HepG2 (cell line): ENCODE results near the gene RING1. TPM values are rescaled to one million over a fixed set of nuclear protein-coding genes. Genes with fewer than 3 reads are reported as not detected.

Source experiments
- AKAP8 ChIP-seq: sonication (generic); formaldehyde crosslinking; IDR thresholded peaks from 2 replicates; pipeline ENCODE4 v1.5.1; 2020; ENCODE audit warnings: mild to moderate bottlenecking, missing genetic modification reagents
- ARNTL ChIP-seq: sonication (generic); formaldehyde crosslinking; IDR thresholded peaks from 2 replicates; pipeline ENCODE4 v1.4.0; 2020; ENCODE audit warnings: mild to moderate bottlenecking, missing genetic modification reagents
- BCLAF1 ChIP-seq: fragments of 450-650 bp; IDR thresholded peaks from 2 replicates; pipeline ENCODE4 v1.6.1; 2017; ENCODE audit warnings: mild to moderate bottlenecking
- CTCF ChIP-seq: sonication (generic); formaldehyde crosslinking; IDR thresholded peaks from 2 replicates; pipeline ENCODE4 v1.5.0; 2020; ENCODE audit warnings: mild to moderate bottlenecking, missing genetic modification reagents, moderate library complexity
- HMG20A ChIP-seq: IDR thresholded peaks from 2 replicates; pipeline ENCODE4 v1.6.1; 2016; ENCODE audit warnings: borderline replicate concordance
- HMGA1 ChIP-seq: sonication (generic); formaldehyde crosslinking; conservative IDR thresholded peaks from 2 replicates; pipeline ENCODE4 v1.4.0; 2020; ENCODE audit warnings: missing genetic modification reagents
- KDM5B ChIP-seq: sonication (generic); formaldehyde crosslinking; IDR thresholded peaks from 2 replicates; pipeline ENCODE4 v1.4.0; 2020; ENCODE audit warnings: missing genetic modification reagents, mild to moderate bottlenecking, borderline replicate concordance
- MZF1 ChIP-seq: sonication (generic); formaldehyde crosslinking; IDR thresholded peaks from 2 replicates; pipeline ENCODE4 v1.8.1; 2023; ENCODE audit warnings: mild to moderate bottlenecking, missing genetic modification reagents, borderline replicate concordance
- PRDM10 ChIP-seq: sonication (generic); formaldehyde crosslinking; IDR thresholded peaks from 2 replicates; pipeline ENCODE4 v1.4.0; 2020; ENCODE audit warnings: low read depth, missing genetic modification reagents
- RAD51 ChIP-seq: fragments of 450-650 bp; IDR thresholded peaks from 2 replicates; pipeline ENCODE4 v1.6.1; 2016; ENCODE audit warnings: borderline replicate concordance
- RFX5 ChIP-seq: IDR thresholded peaks from 2 replicates; pipeline ENCODE4 v1.6.1; 2011; ENCODE audit warnings: low read depth, low read length, improper control_type of control experiment
- RFXAP ChIP-seq: sonication (generic); formaldehyde crosslinking; IDR thresholded peaks from 2 replicates; pipeline ENCODE4 v1.4.0; 2020; ENCODE audit warnings: missing genetic modification reagents, borderline replicate concordance
- SP2 ChIP-seq: sonication (generic); formaldehyde crosslinking; IDR thresholded peaks from 2 replicates; pipeline ENCODE4 v1.5.1; 2020; ENCODE audit warnings: mild to moderate bottlenecking, missing genetic modification reagents
- TBX2 ChIP-seq: sonication (generic); formaldehyde crosslinking; IDR thresholded peaks from 2 replicates; pipeline ENCODE4 v1.5.0; 2020; ENCODE audit warnings: missing genetic modification reagents, mild to moderate bottlenecking, borderline replicate concordance
- TRIM24 ChIP-seq: sonication (generic); formaldehyde crosslinking; IDR thresholded peaks from 2 replicates; pipeline ENCODE4 v1.8.0; 2022; ENCODE audit warnings: mild to moderate bottlenecking, missing genetic modification reagents
- ZC3H13 ChIP-seq: sonication (generic); formaldehyde crosslinking; IDR thresholded peaks from 2 replicates; pipeline ENCODE4 v1.8.1; 2023; ENCODE audit warnings: mild to moderate bottlenecking, missing genetic modification reagents, moderate library complexity
- ZKSCAN8 ChIP-seq: IDR thresholded peaks from 2 replicates; pipeline ENCODE4 v1.6.1; 2016; ENCODE audit warnings: borderline replicate concordance, missing genetic modification reagents, missing compliant biosample characterization
- ZNF569 ChIP-seq: sonication (generic); formaldehyde crosslinking; IDR thresholded peaks from 2 replicates; pipeline ENCODE4 v1.5.0; 2020; ENCODE audit warnings: mild to moderate bottlenecking, missing genetic modification reagents, moderate library complexity, borderline replicate concordance
- ZNF670 ChIP-seq: sonication (generic); formaldehyde crosslinking; IDR thresholded peaks from 2 replicates; pipeline ENCODE4 v1.8.0; 2022; ENCODE audit warnings: mild to moderate bottlenecking, missing genetic modification reagents, borderline replicate concordance
- ZNF678 ChIP-seq: sonication (generic); formaldehyde crosslinking; IDR thresholded peaks from 2 replicates; pipeline ENCODE4 v1.4.0; 2020; ENCODE audit warnings: mild to moderate bottlenecking, missing genetic modification reagents
- ZNF772 ChIP-seq: sonication (generic); formaldehyde crosslinking; IDR thresholded peaks from 2 replicates; pipeline ENCODE4 v1.5.0; 2020; ENCODE audit warnings: mild to moderate bottlenecking, missing genetic modification reagents
- ZSCAN9 ChIP-seq: IDR thresholded peaks from 2 replicates; pipeline ENCODE4 v1.6.1; 2016; ENCODE audit warnings: borderline replicate concordance
- polyA plus RNA-seq, 8 experiments: library from polyadenylated mRNA; depleted of rRNA in 3 of 8; stranded (reverse) in 7 of 8; unstranded in 1 of 8; fragments of >200 nt; fragmentation: Illumina TruSeq in 4 of 8; extraction: Trizol in 4 of 8; gene quantifications; 2 replicates each; pipeline versions ENCODE4 v1.2.1 to v1.2.3, GENCODE V29; 2011 to 2016; ENCODE audit warnings: low read depth in 4 of 8, missing spikeins in 1 of 8, mixed read lengths in 1 of 8; ENCODE audit not compliant: insufficient read depth in 1 of 8
- total RNA-seq, 5 experiments: library from RNA; depleted of rRNA; stranded (reverse); fragments of >200 nt; fragmentation: Illumina TruSeq; extraction: Trizol; gene quantifications; 2 replicates each; pipeline ENCODE4 v1.2.3, GENCODE V29; 2016; ENCODE audit warnings: low read depth in 1 of 5

Gene RING1
- total and polyA plus RNA-seq, 2 of the 13 experiments (the other 11 are each of a cell fraction or from before 2014, with no cell fraction given) = 23.9 to 33.6 TPM

GRCh38 chr6:33198159-33198852, 10.0 kb upstream of the RING1 start (continued):
- no peak for TF ChIP-seq BCLAF1
- no peak for TF ChIP-seq ZNF569 (CRISPR knock-in tag)
- no peak for TF ChIP-seq HMGA1
- TF ChIP-seq ZKSCAN8 (CRISPR knock-in tag) = peak; percentile 92
- 0 out of 2 replicates have a peak, but pooled peaks have one; percentile 27 for TF ChIP-seq MZF1 (CRISPR knock-in tag)
- TF ChIP-seq ZC3H13 = peak; percentile 72; the same call in 1 of the 2 replicates
- no peak for TF ChIP-seq AKAP8 (CRISPR knock-in tag)
- peak; percentile 84; the same call in 1 of the 2 replicates for TF ChIP-seq TBX2 (CRISPR knock-in tag)
- TF ChIP-seq KDM5B (CRISPR knock-in tag) = 0 out of 2 replicates have a peak, but pooled peaks have one; percentile 28
- peak; percentile 64; the same call in 1 of the 2 replicates for TF ChIP-seq ARNTL (CRISPR knock-in tag)
- no peak for TF ChIP-seq ZNF678 (CRISPR knock-in tag)
- no peak for TF ChIP-seq TRIM24
- TF ChIP-seq ZNF670 (CRISPR knock-in tag) = no peak; the same call in 1 of the 2 replicates
- peak; percentile 88; the same call in 1 of the 2 replicates for TF ChIP-seq ZSCAN9
- peak; percentile 78 for TF ChIP-seq ZNF772 (CRISPR knock-in tag)
- peak; percentile 69; the same call in 1 of the 2 replicates for TF ChIP-seq RFXAP (CRISPR knock-in tag)
- TF ChIP-seq RFX5 = no peak; the same call in 1 of the 2 replicates
- no peak; the same call in 1 of the 2 replicates for TF ChIP-seq CTCF (CRISPR knock-in tag)
- no peak for TF ChIP-seq RAD51
- peak; percentile 98 for TF ChIP-seq HMG20A (CRISPR knock-in tag)
- TF ChIP-seq SP2 = no peak
- TF ChIP-seq PRDM10 (CRISPR knock-in tag) = no peak; the same call in 1 of the 2 replicates
